ENCODE measurements around the gene TUBB1.
"Not testable (repeated sequence)": the region's sequence is repeated elsewhere in the genome, so short reads cannot be mapped to it uniquely, and the experiment has no call there.

The TUBB1 gene

GRCh38 chr20:59019217-59019616 is at the start of gene TUBB1:
Gene TUBB1 (plus strand): TSS chr20:59019429. CDS start chr20:59019523, 94 bp downstream.
- H3K36me3 Mint-ChIP-seq (ENCODE audit: low read depth) = peaks cover 20% of the 10 kb centered on the region
- H3K27me3 Mint-ChIP-seq = no peaks in the 10 kb centered on the region
- no peak within 1 kb of the TSS for H3K4me3 Mint-ChIP-seq
- peaks cover 29% of the 10 kb centered on the region for H3K4me1 Mint-ChIP-seq (ENCODE audit: low read depth)
- H3K9me3 Mint-ChIP-seq = no peaks in the 10 kb centered on the region
- no peak within 1 kb of the TSS for H3K27ac Mint-ChIP-seq

DNA sequence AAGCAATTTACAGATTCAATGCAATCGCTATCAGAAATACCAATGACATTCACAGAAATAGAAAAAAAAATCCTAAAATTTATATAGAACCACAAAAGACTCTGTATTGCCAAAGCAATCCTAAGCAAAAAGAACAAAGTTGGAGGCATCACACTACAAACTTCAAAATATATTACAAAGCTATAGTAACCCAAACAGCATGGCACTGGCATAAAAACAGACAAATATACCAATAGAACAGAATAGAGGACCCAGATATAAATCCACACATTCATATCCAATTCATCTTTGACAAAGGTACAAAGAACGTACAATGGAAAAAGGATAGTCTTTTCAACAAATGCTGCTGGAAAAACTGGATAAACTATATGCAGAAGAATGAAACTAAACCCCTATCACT is 49.8 kb upstream of the TUBB1 start:
- H3K27ac Mint-ChIP-seq = no peak overlapping the region
- H3K36me3 Mint-ChIP-seq (ENCODE audit: low read depth) = no peaks in the 10 kb centered on the region
- H3K4me3 Mint-ChIP-seq = no peak overlapping the region
- peaks cover 7% of the 10 kb centered on the region for H3K4me1 Mint-ChIP-seq (ENCODE audit: low read depth)
- no peaks in the 10 kb centered on the region for H3K9me3 Mint-ChIP-seq
- peaks cover 13% of the 10 kb centered on the region for H3K27me3 Mint-ChIP-seq

DNA sequence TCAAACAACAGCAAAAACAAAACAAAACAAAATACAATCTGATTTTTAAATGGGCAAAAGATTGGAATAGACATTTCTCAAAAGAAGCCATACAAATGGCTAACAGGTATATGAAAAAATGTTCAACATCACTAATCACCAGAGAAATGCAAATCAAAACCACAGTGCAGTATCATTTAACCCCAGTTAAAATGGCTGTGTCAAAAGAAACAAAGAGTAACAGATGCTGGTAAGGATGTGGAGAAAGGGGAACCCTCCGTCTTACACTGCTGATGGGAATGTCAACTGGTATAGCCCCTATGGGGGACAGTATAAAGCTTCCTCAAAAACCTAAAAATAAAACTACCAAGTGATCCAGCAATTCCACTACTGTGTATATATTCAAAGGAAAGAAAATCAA is 49.1 kb upstream of the TUBB1 start:
- H3K9me3 Mint-ChIP-seq = peaks cover 1% of the 10 kb centered on the region
- no peak overlapping the region for H3K4me3 Mint-ChIP-seq

DNA sequence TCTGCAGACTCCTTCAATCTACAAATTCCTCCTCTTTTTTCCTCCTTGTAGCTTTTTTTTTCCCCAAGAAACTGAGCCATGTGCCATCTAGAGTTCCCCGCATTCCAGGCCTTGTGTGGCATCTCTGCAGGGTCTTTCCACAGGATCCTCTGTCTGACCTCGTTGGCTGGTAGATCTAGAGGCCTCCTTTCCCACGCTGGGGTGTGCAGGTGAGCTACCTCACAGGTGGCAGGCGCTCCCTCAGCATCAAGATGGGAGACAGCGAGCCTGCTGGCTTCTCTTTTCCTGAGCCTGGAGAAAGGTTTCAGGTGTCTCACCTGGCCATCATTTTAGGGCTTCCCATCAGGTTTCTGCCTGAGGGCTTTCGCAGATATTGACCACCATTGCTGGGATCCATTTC is 47.8 kb upstream of the TUBB1 start:
- Mint-ChIP-seq H3K27me3 (peaks cover 8% of the 10 kb centered on the region), H3K27ac (no peak overlapping the region), H3K36me3 (ENCODE audit: low read depth) (peaks cover 9% of the 10 kb centered on the region), H3K4me1 (ENCODE audit: low read depth) (peaks cover 7% of the 10 kb centered on the region), H3K9me3 (peaks cover 7% of the 10 kb centered on the region), H3K4me3 (no peak overlapping the region)

More for the DNA sequence above, 49.1 kb upstream of the TUBB1 start:
- Mint-ChIP-seq H3K4me1 (ENCODE audit: low read depth) (peaks cover 7% of the 10 kb centered on the region), H3K36me3 (ENCODE audit: low read depth) (peaks cover 1% of the 10 kb centered on the region), H3K27me3 (peaks cover 8% of the 10 kb centered on the region), H3K27ac (no peak overlapping the region)

- Mint-ChIP-seq H3K4me3 (no peak overlapping the region), H3K9me3 (peaks cover 7% of the 10 kb centered on the region), H3K27ac (no peak overlapping the region), H3K4me1 (ENCODE audit: low read depth) (peaks cover 7% of the 10 kb centered on the region), H3K36me3 (ENCODE audit: low read depth) (peaks cover 9% of the 10 kb centered on the region), H3K27me3 (peaks cover 8% of the 10 kb centered on the region)
Measured at GRCh38 chr20:58973179-58973578, 46.0 kb upstream of the TUBB1 start.

DNA sequence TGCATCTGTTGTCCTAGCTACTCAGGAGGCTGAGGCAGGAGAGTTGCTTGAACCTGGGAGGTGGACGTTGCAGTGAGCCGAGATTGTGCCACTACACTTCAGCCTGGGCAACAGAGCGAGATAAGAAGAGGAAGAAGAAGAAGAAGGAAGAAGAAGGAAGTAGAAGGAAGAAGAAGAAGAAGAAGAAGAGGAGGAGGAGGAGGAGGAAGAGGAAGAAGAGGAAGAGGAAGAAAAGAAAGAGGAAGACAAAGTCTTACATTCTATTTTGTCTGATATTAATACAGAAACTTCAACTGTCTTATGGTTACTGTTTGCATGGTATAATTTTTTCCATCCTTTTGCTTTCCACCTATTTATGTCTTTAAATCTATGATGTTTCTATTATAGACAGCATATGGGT is 45.4 kb upstream of the TUBB1 start:
- H3K27me3 Mint-ChIP-seq = peaks cover 6% of the 10 kb centered on the region
- H3K4me1 Mint-ChIP-seq (ENCODE audit: low read depth) = peaks cover 7% of the 10 kb centered on the region
- no peak overlapping the region for H3K27ac Mint-ChIP-seq
- peaks cover 9% of the 10 kb centered on the region for H3K36me3 Mint-ChIP-seq (ENCODE audit: low read depth)
- peaks cover 7% of the 10 kb centered on the region for H3K9me3 Mint-ChIP-seq
- H3K4me3 Mint-ChIP-seq = no peak overlapping the region

GRCh38 chr20:58975353-58975752 is 43.9 kb upstream of the TUBB1 start:
- peaks cover 7% of the 10 kb centered on the region for H3K9me3 Mint-ChIP-seq
- H3K4me3 Mint-ChIP-seq = no peak overlapping the region
- H3K27ac Mint-ChIP-seq = no peak overlapping the region
- peaks cover 9% of the 10 kb centered on the region for H3K36me3 Mint-ChIP-seq (ENCODE audit: low read depth)
- peaks cover 2% of the 10 kb centered on the region for H3K4me1 Mint-ChIP-seq (ENCODE audit: low read depth)
- no peaks in the 10 kb centered on the region for H3K27me3 Mint-ChIP-seq

DNA sequence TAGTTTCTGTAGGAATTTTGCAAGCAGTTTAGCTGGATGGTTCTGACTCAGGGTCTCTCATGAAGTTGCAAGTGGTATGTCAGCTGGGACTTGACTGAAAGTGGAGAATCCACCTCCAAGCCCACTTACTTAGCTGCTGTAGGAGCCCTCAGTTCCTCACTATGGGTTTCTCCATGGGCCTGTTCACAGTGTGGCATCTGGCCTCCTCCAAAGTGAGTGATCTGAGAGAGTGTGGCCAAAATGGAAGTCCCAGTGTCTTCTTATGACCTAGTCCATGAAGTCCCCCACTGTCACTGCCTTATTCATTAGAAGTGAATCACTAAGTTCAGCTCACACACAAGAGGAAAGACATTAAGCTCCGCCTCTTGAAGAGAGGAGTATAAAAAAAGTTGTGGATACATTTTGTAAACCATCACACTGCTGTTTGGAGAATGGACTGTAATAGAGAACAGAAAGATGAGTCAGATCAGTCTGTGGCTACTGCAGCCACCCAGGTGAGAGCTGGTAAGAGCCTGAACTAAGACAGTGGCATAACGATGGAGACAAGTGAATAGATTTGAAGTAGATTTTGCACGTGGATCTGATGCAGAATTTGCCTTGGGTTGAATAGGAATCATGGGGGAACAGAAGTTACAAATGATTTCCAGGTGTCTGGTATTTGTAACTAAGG is 43.0 kb upstream of the TUBB1 start:
- Mint-ChIP-seq H3K27me3 (no peaks in the 10 kb centered on the region), H3K4me1 (ENCODE audit: low read depth) (no peaks in the 10 kb centered on the region), H3K27ac (no peak overlapping the region), H3K9me3 (peaks cover 7% of the 10 kb centered on the region), H3K36me3 (ENCODE audit: low read depth) (peaks cover 9% of the 10 kb centered on the region), H3K4me3 (no peak overlapping the region)

GRCh38 chr20:58978351-58979190 is 40.7 kb upstream of the TUBB1 start:
- Mint-ChIP-seq H3K4me3 (no peak overlapping the region), H3K9me3 (peaks cover 7% of the 10 kb centered on the region)

GRCh38 chr20:58980711-58981627 is 38.3 kb upstream of the TUBB1 start, which contains the start of gene NELFCD:
Gene NELFCD (plus strand): TSS chr20:58981256. CDS start chr20:58981310, 54 bp downstream.
- peaks cover 35% of the 10 kb centered on the region for H3K4me1 Mint-ChIP-seq (ENCODE audit: low read depth)
- peak within 1 kb of the TSS; percentile 89 for H3K27ac Mint-ChIP-seq
- H3K9me3 Mint-ChIP-seq = no peaks in the 10 kb centered on the region
- peak within 1 kb of the TSS; percentile 92 for H3K4me3 Mint-ChIP-seq
- H3K27me3 Mint-ChIP-seq = no peaks in the 10 kb centered on the region
- H3K36me3 Mint-ChIP-seq (ENCODE audit: low read depth) = peaks cover 22% of the 10 kb centered on the region

More at GRCh38 chr20:58978351-58979190, 40.7 kb upstream of the TUBB1 start:
- Mint-ChIP-seq H3K36me3 (ENCODE audit: low read depth) (peaks cover 16% of the 10 kb centered on the region), H3K27ac (no peak overlapping the region), H3K27me3 (no peaks in the 10 kb centered on the region), H3K4me1 (ENCODE audit: low read depth) (peaks cover 14% of the 10 kb centered on the region)

- Mint-ChIP-seq H3K27me3 (no peaks in the 10 kb centered on the region), H3K27ac (peak overlapping the region; percentile 89), H3K36me3 (ENCODE audit: low read depth) (peaks cover 28% of the 10 kb centered on the region), H3K9me3 (no peaks in the 10 kb centered on the region), H3K4me3 (peak overlapping the region; percentile 92), H3K4me1 (ENCODE audit: low read depth) (peaks cover 36% of the 10 kb centered on the region)
Measured at GRCh38 chr20:58981628-58982364, 37.4 kb upstream of the TUBB1 start.

GRCh38 chr20:58982406-58983114 is 36.7 kb upstream of the TUBB1 start:
- no peaks in the 10 kb centered on the region for H3K27me3 Mint-ChIP-seq
- peaks cover 36% of the 10 kb centered on the region for H3K36me3 Mint-ChIP-seq (ENCODE audit: low read depth)
- H3K9me3 Mint-ChIP-seq = no peaks in the 10 kb centered on the region
- peaks cover 36% of the 10 kb centered on the region for H3K4me1 Mint-ChIP-seq (ENCODE audit: low read depth)
- peak overlapping the region; percentile 92 for H3K4me3 Mint-ChIP-seq
- H3K27ac Mint-ChIP-seq = peak overlapping the region; percentile 85

- Mint-ChIP-seq H3K36me3 (ENCODE audit: low read depth) (peaks cover 41% of the 10 kb centered on the region), H3K4me1 (ENCODE audit: low read depth) (peaks cover 36% of the 10 kb centered on the region)
- not testable (repeated sequence) for H3K4me3 Mint-ChIP-seq, H3K27ac Mint-ChIP-seq, H3K27me3 Mint-ChIP-seq, H3K9me3 Mint-ChIP-seq
Measured at GRCh38 chr20:58983115-58983468, 36.1 kb upstream of the TUBB1 start.
